Activated T-cell treated with anti-CD3 and anti-CD28 coated beads, Interleukin-2, amount 50 U/mL, for 72 hours (primary cell): ENCODE data around the gene TSC1. TPM values are rescaled to one million over a fixed set of nuclear protein-coding genes. Genes with fewer than 3 reads are reported as not detected.
A peak's percentile ranks its signal among the peaks of the same experiment; 100 is the strongest.

Experiments
- ATAC-seq, 2 donors: fragments of 150-1000 bp; cut with Tn5 transposase; replicated peaks in 1 of 2; 2 replicates each; pipeline ENCODE4 v1.10.0; 2021; ENCODE audit warnings: moderate library complexity in 2 of 2, mild to moderate bottlenecking in 1 of 2
- DNase-seq, 2 donors: peaks; one replicate each; pipeline ENCODE4 v3.0.0; 2021 to 2022; ENCODE audit warnings: mixed read lengths in 1 of 2
- H3K27ac Mint-ChIP-seq: one replicate; pipeline ENCODE4 v1.8.0; 2022; ENCODE audit warnings: mild to moderate bottlenecking, moderate library complexity, mixed read lengths
- H3K27me3 Mint-ChIP-seq: one replicate; pipeline ENCODE4 v1.8.0; 2022; ENCODE audit warnings: low read depth, mixed read lengths
- H3K36me3 Mint-ChIP-seq, 2 donors: one replicate each; pipeline ENCODE4 v1.8.0; 2022; ENCODE audit warnings: mixed read lengths in 2 of 2, mild to moderate bottlenecking in 1 of 2; ENCODE audit not compliant: insufficient read depth in 2 of 2
- H3K4me1 Mint-ChIP-seq: one replicate; pipeline ENCODE4 v1.8.0; 2022; ENCODE audit warnings: low read depth, mixed read lengths
- H3K4me3 Mint-ChIP-seq, 2 donors: one replicate each; pipeline ENCODE4 v1.8.0; 2022; ENCODE audit warnings: mild to moderate bottlenecking in 2 of 2, mixed read lengths in 2 of 2, moderate library complexity in 2 of 2
- H3K9me3 Mint-ChIP-seq, 2 donors: one replicate each; pipeline ENCODE4 v1.8.0; 2022; ENCODE audit warnings: mixed read lengths in 2 of 2
- total RNA-seq, 2 donors: library from RNA; stranded (reverse); gene quantifications; one replicate each; pipeline ENCODE4 v1.2.3, GENCODE V29; 2022

Gene TSC1
- total RNA-seq, 2 donors from 2014 or later, result 28.8 to 30.2 TPM

GRCh38 chr9:132905726-132906125, 38.7 kb downstream of the TSC1 start:
- Mint-ChIP-seq H3K4me3 (no peak overlapping the region), H3K36me3 (peaks cover 1 to 2% of the 10 kb centered on the region in 2 donors), H3K4me1 (peaks cover 15% of the 10 kb centered on the region), H3K27ac (no peak overlapping the region), H3K9me3 (no peaks in the 10 kb centered on the region), H3K27me3 (no peaks in the 10 kb centered on the region)
- DNase-seq (no peak), ATAC-seq (no peak)

GRCh38 chr9:132903574-132904492, 40.6 kb downstream of the TSC1 start:
- ATAC-seq, result no peak
- Mint-ChIP-seq H3K27ac (no peak overlapping the region), H3K9me3 (no peaks in the 10 kb centered on the region), H3K4me1 (peaks cover 12% of the 10 kb centered on the region), H3K36me3 (peaks cover 1 to 2% of the 10 kb centered on the region in 2 donors), H3K27me3 (no peaks in the 10 kb centered on the region), H3K4me3 (no peak overlapping the region)
- no peak for DNase-seq

- H3K36me3 Mint-ChIP-seq, result peaks cover 1 to 2% of the 10 kb centered on the region in 2 donors
- DNase-seq (peak; percentile 72 to 81), ATAC-seq (peak; percentile 97 to 98)
- H3K9me3 Mint-ChIP-seq, result no peaks in the 10 kb centered on the region
- H3K27me3 Mint-ChIP-seq, result no peaks in the 10 kb centered on the region
- peak overlapping the region; percentile 18 for H3K27ac Mint-ChIP-seq
- no peak overlapping the region for H3K4me3 Mint-ChIP-seq
- H3K4me1 Mint-ChIP-seq, result peaks cover 11% of the 10 kb centered on the region
These were observed 42.3 kb downstream of the TSC1 start for GRCh38 chr9:132901858-132902831.

- H3K36me3 Mint-ChIP-seq, result peaks cover 2 to 3% of the 10 kb centered on the region in 2 donors
- no peak overlapping the region for H3K27ac Mint-ChIP-seq
- H3K27me3 Mint-ChIP-seq, result no peaks in the 10 kb centered on the region
- ATAC-seq, result no peak
- no peak overlapping the region for H3K4me3 Mint-ChIP-seq
- H3K9me3 Mint-ChIP-seq, result no peaks in the 10 kb centered on the region
- DNase-seq, result no peak
- peaks cover 11% of the 10 kb centered on the region for H3K4me1 Mint-ChIP-seq
These were observed 46.4 kb downstream of the TSC1 start for GRCh38 chr9:132898051-132898450.

- ATAC-seq (no peak), DNase-seq (no peak)
- Mint-ChIP-seq H3K4me3 (no peak overlapping the region), H3K4me1 (peaks cover 10% of the 10 kb centered on the region), H3K36me3 (peaks cover 0 to 3% of the 10 kb centered on the region in 2 donors), H3K9me3 (no peaks in the 10 kb centered on the region), H3K27me3 (no peaks in the 10 kb centered on the region), H3K27ac (no peak overlapping the region)
These were observed 47.5 kb downstream of the TSC1 start for GRCh38 chr9:132896906-132897305.

GRCh38 chr9:132896264-132896663, 48.2 kb downstream of the TSC1 start:
- ATAC-seq (no peak), DNase-seq (no peak)
- Mint-ChIP-seq H3K27me3 (no peaks in the 10 kb centered on the region), H3K4me3 (no peak overlapping the region), H3K36me3 (peaks cover 0 to 3% of the 10 kb centered on the region in 2 donors), H3K27ac (no peak overlapping the region), H3K4me1 (peaks cover 3% of the 10 kb centered on the region), H3K9me3 (no peaks in the 10 kb centered on the region)

GRCh38 chr9:132894862-132895835, 49.3 kb downstream of the TSC1 start:
- Mint-ChIP-seq H3K9me3 (no peaks in the 10 kb centered on the region), H3K4me3 (no peak overlapping the region), H3K4me1 (no peaks in the 10 kb centered on the region), H3K27ac (no peak overlapping the region), H3K36me3 (peaks cover 0 to 1% of the 10 kb centered on the region in 2 donors), H3K27me3 (no peaks in the 10 kb centered on the region)
- ATAC-seq (no peak), DNase-seq (no peak)

GRCh38 chr9:132894346-132894745, 50.1 kb downstream of the TSC1 start:
- Mint-ChIP-seq H3K36me3 (peaks cover 0 to 1% of the 10 kb centered on the region in 2 donors), H3K27me3 (no peaks in the 10 kb centered on the region), H3K4me3 (no peak overlapping the region), H3K27ac (no peak overlapping the region), H3K4me1 (no peaks in the 10 kb centered on the region), H3K9me3 (no peaks in the 10 kb centered on the region)
- DNase-seq (no peak), ATAC-seq (no peak)

GRCh38 chr9:132892400-132892799, 52.0 kb downstream of the TSC1 start:
- no peak for ATAC-seq
- DNase-seq, result no peak
- H3K4me1 Mint-ChIP-seq, result peaks cover 5% of the 10 kb centered on the region
- no peaks in the 10 kb centered on the region for H3K9me3 Mint-ChIP-seq
- no peak overlapping the region for H3K27ac Mint-ChIP-seq
- no peaks in the 10 kb centered on the region for H3K27me3 Mint-ChIP-seq
- no peak overlapping the region for H3K4me3 Mint-ChIP-seq
- peaks cover 0 to 1% of the 10 kb centered on the region in 2 donors for H3K36me3 Mint-ChIP-seq

GRCh38 chr9:132888151-132888550, 56.3 kb downstream of the TSC1 start:
- ATAC-seq (no peak), DNase-seq (no peak)
- peaks cover 6% of the 10 kb centered on the region for H3K4me1 Mint-ChIP-seq
- no peaks in the 10 kb centered on the region for H3K27me3 Mint-ChIP-seq
- no peak overlapping the region for H3K4me3 Mint-ChIP-seq
- H3K36me3 Mint-ChIP-seq, result no peaks in the 10 kb centered on the region
- H3K9me3 Mint-ChIP-seq, result no peaks in the 10 kb centered on the region
- no peak overlapping the region for H3K27ac Mint-ChIP-seq

GRCh38 chr9:132887181-132888120, 57.0 kb downstream of the TSC1 start:
- no peaks in the 10 kb centered on the region for H3K27me3 Mint-ChIP-seq
- no peak for ATAC-seq
- H3K4me3 Mint-ChIP-seq, result no peak overlapping the region
- no peak for DNase-seq
- H3K36me3 Mint-ChIP-seq, result no peaks in the 10 kb centered on the region
- no peak overlapping the region for H3K27ac Mint-ChIP-seq
- peaks cover 13% of the 10 kb centered on the region for H3K4me1 Mint-ChIP-seq
- no peaks in the 10 kb centered on the region for H3K9me3 Mint-ChIP-seq
